HG02798 (cell line): ENCODE data around the gene UBAP1L.
"Not testable (repeated sequence)": the region's sequence is repeated elsewhere in the genome, so short reads cannot be mapped to it uniquely, and the experiment has no call there.

ENCODE experiments used
- ATAC-seq: cut with Tn5 transposase; IDR thresholded peaks from one replicate; pipeline ENCODE4 v1.9.1; 2021; ENCODE audit warnings: mild to moderate bottlenecking; ENCODE audit not compliant: unreplicated experiment, poor library complexity

Gene UBAP1L

GRCh38 chr15:65085990-65086679 is 28.9 kb downstream of the UBAP1L start:
- no peak for ATAC-seq

GRCh38 chr15:65085207-65085753 is 29.7 kb downstream of the UBAP1L start:
- no peak for ATAC-seq

GRCh38 chr15:65084500-65085206 is 30.3 kb downstream of the UBAP1L start:
- no peak for ATAC-seq

GRCh38 chr15:65083262-65083701 is 31.7 kb downstream of the UBAP1L start:
- no peak for ATAC-seq

DNA sequence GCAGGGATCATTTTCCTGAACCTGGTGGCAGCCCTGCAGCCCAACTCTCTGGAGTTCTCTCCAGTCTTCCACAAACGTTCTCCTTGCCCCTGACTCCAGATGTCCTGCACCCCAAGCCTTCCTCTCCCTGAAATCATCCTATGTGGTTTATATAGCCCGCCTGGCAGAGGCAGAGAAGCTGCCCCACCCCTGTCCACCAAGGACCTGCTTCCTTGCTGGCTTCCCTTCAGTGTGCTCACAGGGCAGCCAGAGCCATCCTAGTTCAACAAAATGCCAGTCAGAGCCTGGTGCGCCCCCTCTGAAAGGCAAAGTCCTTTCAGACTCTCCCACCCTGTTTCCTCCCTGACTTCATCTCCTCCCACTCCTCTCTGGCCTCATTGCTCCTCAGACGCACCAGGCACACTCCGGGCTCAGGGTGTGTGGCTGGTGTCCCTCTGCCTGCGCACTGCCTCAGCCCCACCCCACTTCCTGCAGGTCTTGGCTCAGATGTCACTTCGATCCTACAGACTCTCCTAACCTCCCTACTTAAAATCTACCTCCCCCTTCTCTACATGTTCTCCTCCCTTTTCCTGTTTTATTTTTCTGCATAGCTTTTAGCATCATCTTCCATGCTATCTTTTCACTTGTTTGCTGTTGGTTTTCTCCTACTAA is 32.6 kb downstream of the UBAP1L start:
- ATAC-seq, result no peak

- ATAC-seq, result no peak
Observed at GRCh38 chr15:65081758-65082157, 33.2 kb downstream of the UBAP1L start.

DNA sequence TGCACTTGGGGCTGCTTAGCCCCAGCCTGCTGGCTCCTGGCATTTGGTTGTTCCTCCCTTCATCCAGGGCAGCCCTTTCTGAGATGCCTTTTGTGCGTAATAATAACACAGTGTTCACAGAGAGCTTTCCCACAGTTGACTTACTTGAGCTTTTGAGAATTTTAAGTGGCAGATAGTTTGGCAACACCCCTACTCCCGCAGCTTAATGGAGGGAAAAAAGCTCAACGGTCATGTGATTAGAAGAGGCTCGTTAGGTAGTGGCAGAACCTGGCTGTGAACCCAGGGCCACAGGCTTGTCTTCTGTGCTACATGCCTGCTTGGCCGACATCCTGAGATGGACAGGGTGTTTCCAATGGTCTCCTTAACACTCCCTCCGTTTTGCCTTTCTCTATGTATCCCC is 33.7 kb downstream of the UBAP1L start:
- ATAC-seq, result no peak

GRCh38 chr15:65079580-65079979 is 35.4 kb downstream of the UBAP1L start:
- no peak for ATAC-seq

- ATAC-seq, result no peak
Observed at GRCh38 chr15:65077981-65078352, 37.0 kb downstream of the UBAP1L start.

- ATAC-seq, result no peak
Observed at GRCh38 chr15:65077291-65077980, 37.6 kb downstream of the UBAP1L start.

DNA sequence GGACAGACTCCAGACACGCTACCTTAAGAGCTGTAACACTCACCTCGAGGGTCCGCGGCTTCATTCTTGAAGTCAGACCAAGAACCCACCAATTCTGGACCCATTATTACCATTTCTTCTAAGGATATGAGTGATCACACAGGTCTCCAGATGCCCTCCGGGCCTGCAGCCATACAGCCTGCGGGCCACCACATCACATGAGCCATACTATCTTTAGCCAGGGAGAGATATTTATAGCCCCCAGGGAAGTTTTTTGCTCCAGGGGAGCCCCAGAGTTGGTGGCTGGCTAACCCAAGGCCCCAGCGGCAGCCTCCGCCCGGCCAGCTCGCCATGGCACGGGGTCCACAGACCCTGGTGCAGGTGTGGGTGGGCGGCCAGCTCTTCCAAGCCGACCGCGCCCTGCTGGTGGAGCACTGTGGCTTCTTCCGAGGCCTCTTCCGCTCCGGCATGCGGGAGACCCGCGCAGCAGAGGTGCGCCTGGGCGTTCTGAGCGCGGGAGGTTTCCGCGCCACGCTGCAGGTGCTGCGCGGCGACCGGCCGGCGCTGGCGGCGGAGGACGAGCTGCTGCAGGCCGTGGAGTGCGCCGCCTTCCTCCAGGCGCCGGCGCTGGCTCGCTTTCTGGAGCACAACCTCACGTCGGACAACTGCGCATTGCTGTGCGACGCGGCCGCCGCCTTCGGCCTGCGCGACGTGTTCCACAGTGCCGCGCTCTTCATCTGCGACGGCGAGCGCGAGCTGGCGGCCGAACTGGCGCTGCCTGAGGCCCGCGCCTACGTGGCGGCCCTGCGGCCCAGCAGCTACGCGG is 38.3 kb downstream of the UBAP1L start, which contains the start of gene KBTBD13:
Gene KBTBD13, plus strand, starts transcription at position 261 of the 805 bp plus-strand sequence. Its CDS starts 70 bp downstream, at position 331.
- no peak for ATAC-seq

DNA sequence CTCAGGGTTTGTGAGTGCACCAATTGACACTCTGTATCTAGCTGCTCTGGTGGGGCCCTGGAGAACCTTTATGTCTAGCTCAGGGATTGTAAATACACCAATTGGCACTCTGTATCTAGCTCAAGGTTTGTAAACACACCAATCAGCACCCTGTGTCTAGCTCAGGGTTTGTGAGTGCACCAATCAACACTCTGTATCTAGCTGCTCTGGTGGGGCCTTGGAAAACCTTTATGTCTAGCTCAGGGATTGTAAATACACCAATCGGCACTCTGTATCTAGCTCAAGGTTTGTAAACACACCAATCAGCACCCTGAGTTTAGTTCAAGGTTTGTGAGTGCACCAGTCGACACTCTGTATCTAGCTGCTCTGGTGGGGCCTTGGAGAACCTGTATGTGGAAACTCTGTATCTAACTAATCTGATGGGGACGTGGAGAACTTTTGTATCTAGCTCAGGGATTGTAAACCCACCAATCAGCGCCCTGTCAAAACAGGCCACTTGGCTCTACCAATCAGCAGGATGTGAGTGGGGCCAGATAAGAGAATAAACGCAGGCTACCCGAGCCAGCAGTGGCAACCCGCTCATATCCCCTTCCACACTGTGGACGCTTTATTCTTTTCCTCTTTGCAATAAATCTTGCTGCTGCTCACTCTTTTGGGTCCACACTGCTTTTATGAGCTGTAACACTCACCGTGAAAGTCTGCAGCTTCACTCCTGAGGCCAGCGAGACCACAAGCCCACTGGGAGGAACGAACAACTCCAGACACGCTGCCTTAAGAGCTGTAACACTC is 39.2 kb downstream of the UBAP1L start:
- not testable (repeated sequence) for ATAC-seq

DNA sequence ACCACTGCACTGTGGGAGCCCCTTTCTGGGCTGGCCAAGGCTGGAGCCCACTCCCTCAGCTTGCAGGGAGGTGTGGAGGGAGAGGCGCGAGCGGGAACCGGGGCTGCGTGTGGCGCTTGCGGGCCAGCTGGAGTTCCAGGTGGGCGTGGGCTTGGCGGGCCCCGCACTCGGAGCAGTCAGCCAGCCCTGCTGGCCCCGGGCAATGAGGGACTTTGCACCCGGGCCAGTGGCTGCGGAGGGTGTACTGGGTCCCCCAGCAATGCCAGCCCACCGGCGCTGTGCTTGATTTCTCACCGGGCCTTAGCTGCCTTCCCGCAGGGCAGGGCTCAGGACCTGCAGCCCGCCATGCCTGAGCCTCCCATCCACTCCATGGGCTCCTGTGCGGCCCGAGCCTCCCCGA is 40.1 kb downstream of the UBAP1L start:
- ATAC-seq, result not testable (repeated sequence)

DNA sequence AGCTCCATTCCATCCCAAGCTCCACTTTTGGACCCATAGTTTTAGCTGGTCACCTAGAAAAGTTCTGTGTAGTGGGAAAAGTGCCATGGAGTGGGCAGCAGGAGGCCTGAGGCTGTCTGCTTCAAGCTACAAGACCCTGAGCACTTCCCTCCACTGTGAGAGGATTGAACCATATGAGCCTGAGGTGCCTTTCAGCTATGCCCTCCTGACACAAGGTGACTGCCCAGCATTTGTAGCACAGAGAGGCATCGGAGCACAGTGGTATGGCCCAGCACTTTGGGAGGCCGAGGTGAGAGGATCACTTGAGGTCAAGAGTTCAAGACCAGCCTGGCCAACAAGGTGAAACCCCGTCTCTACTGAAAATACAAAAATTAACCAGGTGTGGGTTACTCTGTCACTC is 42.4 kb downstream of the UBAP1L start:
- no peak for ATAC-seq

- no peak for ATAC-seq
Observed at GRCh38 chr15:65072027-65072426, 43.0 kb downstream of the UBAP1L start.

DNA sequence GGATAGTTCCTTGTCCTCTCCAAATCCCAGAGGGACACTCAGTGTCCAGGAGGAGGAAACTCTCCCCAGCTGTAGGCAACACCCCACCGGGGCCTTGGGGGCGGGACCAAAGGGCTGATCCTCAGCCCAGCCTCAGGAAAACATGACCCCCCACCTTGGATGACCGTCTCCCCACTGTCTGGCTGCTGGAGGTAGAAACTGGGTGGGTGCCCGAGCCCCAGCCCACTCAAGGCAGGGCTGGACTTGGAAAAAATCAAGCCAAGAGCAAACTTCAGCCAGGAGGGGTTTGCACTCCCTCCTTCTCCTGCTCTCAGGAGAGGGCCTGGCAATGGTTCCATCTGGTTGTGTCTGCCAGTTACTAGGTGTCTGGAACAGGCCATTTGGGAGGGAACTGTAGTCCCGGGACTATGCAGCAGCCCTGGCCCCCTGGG is 43.6 kb downstream of the UBAP1L start:
- ATAC-seq, result no peak

- ATAC-seq, result no peak
Observed at GRCh38 chr15:65069779-65070546, 45.0 kb downstream of the UBAP1L start.

DNA sequence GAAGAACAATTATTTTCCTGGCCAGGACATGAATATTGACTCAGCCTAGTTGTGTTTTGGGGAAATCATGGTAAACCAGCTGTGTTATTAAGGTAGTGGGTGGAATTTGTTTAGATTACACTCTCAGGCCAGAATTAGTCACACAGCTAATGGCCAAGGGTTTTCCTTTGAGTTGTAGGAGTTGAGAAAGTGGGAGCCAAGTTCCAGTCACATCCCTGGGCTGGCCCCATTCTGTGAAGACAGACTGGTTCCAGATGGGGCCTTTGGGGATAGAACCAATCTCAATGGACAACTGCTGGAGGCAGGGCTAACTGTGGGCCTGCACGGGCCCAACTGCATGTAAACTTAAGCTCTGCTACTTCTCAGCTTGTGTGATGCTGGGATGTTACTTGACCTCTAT is 45.8 kb downstream of the UBAP1L start:
- no peak for ATAC-seq
